NCI-H2171 treated with DMSO at 0.1 percent for 48 hours (cell line): ENCODE measurements around the gene VMO1.
"Not testable (repeated sequence)": the region's sequence is repeated elsewhere in the genome, so short reads cannot be mapped to it uniquely, and the experiment has no call there.

Source experiments
- DNase-seq: peaks from one replicate; lab custom pipeline; 2025; lab: John Stamatoyannopoulos, UW

VMO1 gene, protein sequence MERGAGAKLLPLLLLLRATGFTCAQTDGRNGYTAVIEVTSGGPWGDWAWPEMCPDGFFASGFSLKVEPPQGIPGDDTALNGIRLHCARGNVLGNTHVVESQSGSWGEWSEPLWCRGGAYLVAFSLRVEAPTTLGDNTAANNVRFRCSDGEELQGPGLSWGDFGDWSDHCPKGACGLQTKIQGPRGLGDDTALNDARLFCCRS

DNA sequence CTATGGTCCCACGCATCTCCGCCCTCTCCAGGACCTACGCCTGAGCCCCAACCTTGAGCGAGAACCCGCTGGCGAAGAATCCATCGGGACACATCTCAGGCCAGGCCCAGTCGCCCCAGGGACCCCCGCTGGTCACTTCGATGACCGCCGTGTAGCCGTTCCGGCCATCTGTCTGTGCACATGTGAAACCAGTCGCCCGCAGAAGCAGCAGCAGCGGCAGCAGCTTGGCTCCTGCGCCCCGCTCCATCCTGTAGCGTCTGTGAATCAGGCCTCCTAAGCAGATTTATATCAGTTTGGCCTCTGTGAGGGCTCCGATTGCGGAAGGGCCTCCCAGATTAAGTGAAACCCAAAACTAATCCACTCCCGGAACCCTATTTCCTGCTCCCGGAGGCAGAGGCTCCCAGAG is at the start of gene VMO1:
Gene VMO1, minus strand, starts transcription at position 259 of the 406 bp plus-strand sequence. Its CDS starts 12 bp downstream, at position 247.
- DNase-seq, result no peak

- no peak for DNase-seq
These were observed 48.5 kb upstream of the VMO1 start for GRCh38 chr17:4834681-4835020.

GRCh38 chr17:4833941-4834680 is 47.9 kb upstream of the VMO1 start:
- peak; percentile 16 for DNase-seq

DNA sequence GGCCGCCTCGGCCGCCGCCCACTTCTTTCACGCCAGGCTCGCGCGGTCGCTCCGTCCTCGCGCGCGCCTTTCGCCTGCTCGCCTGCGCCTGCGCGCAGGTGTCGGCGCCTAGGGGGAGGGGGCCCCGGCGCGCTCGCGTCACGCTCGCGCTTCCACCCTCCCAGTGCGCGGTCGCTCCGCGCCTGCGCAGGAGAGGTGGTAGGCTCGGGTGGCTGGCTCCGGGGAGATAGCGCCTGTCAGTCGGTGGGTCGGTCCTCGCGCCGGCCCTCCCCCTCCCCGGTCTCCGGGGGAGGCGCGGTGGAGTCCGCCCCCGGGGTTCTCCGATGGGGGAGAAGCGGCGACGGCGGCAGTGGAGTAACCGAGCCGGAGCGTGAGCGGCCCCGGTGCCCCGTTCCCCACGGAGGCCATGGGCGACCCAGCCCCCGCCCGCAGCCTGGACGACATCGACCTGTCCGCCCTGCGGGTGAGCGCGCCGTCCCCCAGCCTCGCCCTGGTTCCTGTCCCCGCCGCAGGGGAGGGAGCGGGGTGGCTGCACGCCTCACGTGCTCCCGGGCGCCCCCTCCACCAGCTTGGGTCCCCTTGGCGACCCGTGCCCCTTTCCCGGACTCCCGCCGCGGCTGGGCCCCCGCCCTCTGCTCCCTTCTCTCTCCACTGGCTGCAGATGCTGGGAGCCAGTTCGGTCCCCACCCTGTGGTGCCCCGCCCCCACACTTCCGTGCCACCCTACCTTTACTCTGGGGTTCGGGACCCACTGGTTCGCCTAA is 47.2 kb upstream of the VMO1 start, which contains the start of gene MINK1:
Gene MINK1, plus strand, starts transcription at position 163 of the 763 bp plus-strand sequence. Its CDS starts 244 bp downstream, at position 407.
- DNase-seq, result peak; percentile 92

DNA sequence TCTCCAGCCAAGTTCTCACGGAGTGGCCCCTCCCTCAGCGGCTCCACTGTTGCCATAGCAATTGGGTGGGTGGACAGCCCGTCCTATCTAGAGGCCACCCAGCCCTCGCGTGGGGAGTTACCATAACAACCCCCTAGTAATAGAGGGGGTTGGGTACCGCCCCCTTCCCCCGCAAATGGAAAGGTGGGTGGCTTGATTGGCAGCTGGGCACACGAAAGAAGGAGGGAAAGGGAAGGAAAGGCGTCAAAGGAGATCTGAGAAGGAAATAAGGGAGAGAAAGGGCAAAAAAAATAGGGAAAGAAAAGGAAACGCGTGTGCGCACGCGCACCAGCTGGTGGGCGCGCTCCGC is 46.6 kb upstream of the VMO1 start:
- DNase-seq, result not testable (repeated sequence)

- no peak for DNase-seq
These were observed 41.2 kb upstream of the VMO1 start for GRCh38 chr17:4827399-4827798.

DNA sequence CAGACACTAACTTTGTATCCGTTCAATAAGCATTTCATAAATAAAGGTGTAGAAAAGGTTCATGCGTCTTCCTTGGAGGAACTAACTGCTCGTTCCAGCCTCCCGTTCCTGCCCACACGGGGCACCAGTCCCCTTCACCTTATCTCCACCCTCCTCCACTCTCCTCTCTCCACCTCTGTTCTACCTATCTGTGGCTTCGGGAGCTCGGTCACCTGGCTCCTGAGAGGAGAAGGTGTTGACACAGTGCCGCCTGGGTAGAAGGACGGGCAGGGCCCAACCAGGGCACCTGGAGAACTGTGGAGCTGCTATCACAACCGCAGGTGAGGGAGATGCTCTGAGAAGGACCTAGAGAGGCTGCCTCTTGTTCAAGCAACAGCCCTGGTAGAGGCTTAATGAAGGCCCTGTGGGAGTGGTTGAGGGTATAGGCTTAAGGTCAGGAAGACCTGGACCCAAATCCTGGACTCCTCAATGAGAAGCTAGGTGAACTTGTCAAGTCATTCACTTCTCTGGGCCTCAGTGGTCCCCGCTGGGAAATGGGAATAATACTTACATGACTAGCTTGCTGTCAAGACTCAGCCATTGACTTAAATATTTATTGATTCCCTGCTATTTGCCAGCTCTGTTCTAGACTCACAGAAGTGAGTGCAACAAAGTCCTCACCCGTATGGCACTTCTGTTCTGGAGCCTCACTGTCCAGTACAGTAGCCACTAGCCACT is 37.4 kb upstream of the VMO1 start:
- no peak for DNase-seq

DNA sequence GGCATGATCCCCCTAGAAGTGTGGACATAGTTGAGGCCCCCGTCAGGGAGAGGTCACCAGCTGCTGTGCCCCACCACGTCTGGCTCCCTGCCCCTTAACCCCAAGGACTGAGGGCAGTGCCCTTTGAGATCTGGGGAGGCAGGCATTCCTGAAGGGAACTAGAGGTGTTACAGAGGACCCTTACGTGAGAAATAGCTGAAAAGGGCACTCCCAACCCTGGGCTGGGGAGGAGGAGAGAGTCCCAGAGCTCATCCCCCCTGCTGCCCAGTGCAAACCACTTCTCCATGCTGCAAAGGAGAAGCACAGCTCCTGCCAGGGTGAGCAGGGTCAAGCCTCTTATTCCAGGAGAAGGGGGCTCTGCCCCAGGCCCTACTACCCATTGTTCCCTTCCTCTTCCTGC is 36.7 kb upstream of the VMO1 start:
- DNase-seq, result no peak

GRCh38 chr17:4818276-4818675 is 32.1 kb upstream of the VMO1 start:
- no peak for DNase-seq

- DNase-seq, result no peak
These were observed 30.7 kb upstream of the VMO1 start for GRCh38 chr17:4816826-4817225.

DNA sequence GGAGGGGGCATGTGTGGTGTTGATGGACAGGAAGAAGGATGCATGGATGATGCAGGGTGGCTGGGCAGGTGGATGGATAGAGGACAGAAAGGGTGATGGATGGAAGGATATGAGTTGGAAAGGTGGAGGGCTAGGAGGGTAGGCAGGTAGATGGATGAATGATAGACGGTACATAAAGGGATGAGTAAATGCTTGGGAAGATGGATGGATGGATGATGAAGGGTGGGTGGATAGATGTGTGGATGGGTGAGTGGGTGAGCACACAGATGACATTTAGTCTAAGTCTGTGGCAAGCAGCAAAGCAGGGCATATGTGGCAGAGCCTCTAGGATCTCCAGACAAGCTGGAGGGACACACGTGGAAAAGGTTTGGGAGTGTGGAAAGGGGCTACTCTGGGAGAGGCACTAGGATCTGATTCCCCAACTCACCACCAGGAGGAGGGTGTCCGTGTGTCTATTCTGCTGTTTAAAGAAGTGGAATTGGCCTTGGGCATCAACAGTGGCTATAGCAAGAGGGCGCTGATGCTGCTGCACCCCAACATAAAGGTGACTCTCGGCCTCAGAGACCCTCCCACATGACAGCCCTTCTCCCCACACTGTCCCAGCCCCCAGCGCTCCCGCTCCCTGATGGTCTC is 29.0 kb upstream of the VMO1 start:
- no peak for DNase-seq

- no peak for DNase-seq
These were observed 26.5 kb upstream of the VMO1 start for GRCh38 chr17:4812690-4813089.

DNA sequence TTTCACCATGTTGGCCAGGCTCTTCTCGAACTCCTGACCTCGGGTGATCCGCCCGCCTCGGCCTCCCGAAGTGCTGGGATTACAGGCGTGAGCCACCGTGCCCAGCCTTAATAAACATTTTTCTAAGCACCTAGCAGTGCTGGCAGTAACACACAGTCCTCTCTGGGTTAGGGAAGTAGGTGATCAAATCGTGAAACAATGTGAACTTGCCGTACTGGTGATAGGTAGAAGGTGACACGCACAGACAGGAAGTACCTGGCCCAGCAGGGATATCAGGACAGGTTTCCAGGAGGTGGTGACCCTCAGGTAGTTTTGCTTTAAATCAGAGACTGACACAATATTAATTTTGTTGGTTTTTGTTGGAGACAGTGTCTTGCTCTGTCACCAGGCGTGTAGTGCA is 25.3 kb upstream of the VMO1 start:
- no peak for DNase-seq

GRCh38 chr17:4810696-4811290 is 24.6 kb upstream of the VMO1 start:
- DNase-seq, result no peak

- no peak for DNase-seq
These were observed 22.2 kb upstream of the VMO1 start for GRCh38 chr17:4808378-4808767.

- DNase-seq, result no peak
These were observed 21.6 kb upstream of the VMO1 start for GRCh38 chr17:4807605-4808377.

DNA sequence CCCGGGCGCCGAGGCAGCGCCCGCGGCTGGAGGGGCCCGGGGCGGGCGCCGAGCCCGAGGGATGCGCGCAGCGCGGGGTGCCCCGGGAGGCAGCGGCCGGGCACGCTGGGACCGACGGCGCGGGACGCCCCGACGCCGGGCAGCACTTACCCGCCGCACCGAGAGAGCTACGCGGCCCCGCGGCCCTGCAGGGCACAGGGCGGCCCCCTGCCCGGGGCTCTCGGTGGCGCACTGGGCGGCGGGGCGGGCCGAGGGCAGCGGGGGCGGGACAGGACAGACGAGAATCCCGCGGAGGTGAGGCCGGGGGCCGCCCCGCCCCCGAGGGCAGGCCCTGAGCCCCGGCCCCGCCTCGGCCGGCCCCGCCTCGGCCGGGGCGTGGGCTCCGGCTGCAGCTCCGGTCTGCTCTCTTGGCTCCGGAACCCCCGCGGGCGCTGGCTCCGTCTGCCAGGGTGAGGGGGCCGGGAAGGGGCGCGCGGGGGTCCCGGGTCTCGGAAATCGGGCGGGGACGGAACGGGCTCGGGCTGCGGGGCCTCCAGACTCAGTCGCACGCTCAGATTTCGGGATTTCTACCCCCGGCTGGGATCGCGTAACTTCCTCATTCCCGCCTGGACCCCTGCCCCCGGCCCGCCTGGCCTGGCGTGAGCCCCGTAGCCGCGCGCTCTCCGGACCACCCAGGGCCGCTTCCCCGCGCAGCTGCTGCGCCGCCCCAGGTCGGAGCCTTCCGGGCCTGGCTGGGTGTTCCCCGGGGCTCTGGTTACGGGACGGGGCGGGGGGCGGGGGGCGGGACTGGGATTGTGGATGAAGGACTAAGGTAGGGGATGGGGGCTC is 20.8 kb upstream of the VMO1 start, which contains the start of gene PLD2:
Gene PLD2, plus strand, starts transcription at position 376 of the 828 bp plus-strand sequence. CDS start 621 bp downstream, outside the sequence.
- DNase-seq, result peak; percentile 76

DNA sequence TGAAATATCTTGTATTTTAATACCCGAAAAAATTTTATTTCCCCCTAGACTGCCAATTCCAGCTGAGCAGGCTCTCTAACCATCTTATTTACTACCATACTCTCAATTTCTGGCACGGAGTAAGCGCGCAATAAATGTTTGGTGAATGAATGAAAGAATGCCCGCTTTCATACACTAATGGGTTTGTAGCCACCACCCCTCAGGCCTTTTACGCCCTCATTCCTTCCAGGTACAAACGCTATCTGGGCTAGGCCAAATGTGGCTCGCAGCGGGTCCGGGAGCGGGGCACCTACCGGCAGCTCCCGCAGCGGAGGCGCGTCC is 20.3 kb upstream of the VMO1 start:
- peak; percentile 36 for DNase-seq

- no peak for DNase-seq
These were observed 16.1 kb upstream of the VMO1 start, which contains the start of gene C17orf114 for GRCh38 chr17:4802228-4802627. TSS of gene C17orf114 (minus strand) at chr17:4802328.
